Measurements from ENCODE around the gene NXNL2.

The NXNL2 gene

GRCh38 chr9:88533951-88534455, 975 bp upstream of the NXNL2 start:
- DNase-seq, result no peak

- no peak for DNase-seq
Measured at GRCh38 chr9:88535226-88536022, 446 bp downstream of the NXNL2 start.

GRCh38 chr9:88536023-88536324, 996 bp downstream of the NXNL2 start:
- DNase-seq, result no peak

GRCh38 chr9:88536951-88537760, 2.2 kb downstream of the NXNL2 start:
- DNase-seq, result no peak

GRCh38 chr9:88537761-88538091, 2.7 kb downstream of the NXNL2 start:
- DNase-seq, result no peak

- DNase-seq, result no peak
Measured at GRCh38 chr9:88538311-88539085, 3.5 kb downstream of the NXNL2 start.

- no peak for DNase-seq
Measured at GRCh38 chr9:88539246-88539645, 4.3 kb downstream of the NXNL2 start.

- DNase-seq, result no peak
Measured at GRCh38 chr9:88540251-88540763, 5.3 kb downstream of the NXNL2 start.

GRCh38 chr9:88544245-88544644, 9.3 kb downstream of the NXNL2 start:
- DNase-seq, result no peak

GRCh38 chr9:88551546-88552137, 16.7 kb downstream of the NXNL2 start:
- no peak for DNase-seq

- no peak for DNase-seq
Measured at GRCh38 chr9:88553350-88553749, 18.4 kb downstream of the NXNL2 start.

GRCh38 chr9:88555268-88555980, 20.4 kb downstream of the NXNL2 start:
- DNase-seq, result no peak

GRCh38 chr9:88559661-88560060, 24.7 kb downstream of the NXNL2 start:
- DNase-seq, result no peak

- no peak for DNase-seq
Measured at GRCh38 chr9:88567870-88568269, 32.9 kb downstream of the NXNL2 start.

GRCh38 chr9:88571419-88571818, 36.4 kb downstream of the NXNL2 start:
- DNase-seq, result no peak

- DNase-seq, result no peak
Measured at GRCh38 chr9:88572684-88573083, 37.7 kb downstream of the NXNL2 start.

GRCh38 chr9:88574953-88575352, 40.0 kb downstream of the NXNL2 start:
- DNase-seq, result no peak

- DNase-seq, result no peak
Measured at GRCh38 chr9:88577256-88578120, 42.5 kb downstream of the NXNL2 start.

- DNase-seq, result no peak
Measured at GRCh38 chr9:88578121-88579049, 43.4 kb downstream of the NXNL2 start.

Measured in NCI-H1694 (cell line).